SK-N-SH (cell line): Measurements from ENCODE around the gene NTRK3. TPM values are rescaled to one million over a fixed set of nuclear protein-coding genes. Genes with fewer than 3 reads are reported as not detected.

ENCODE experiments used
- CTCF ChIA-PET: fragments of 300-600, 350-600 bp; formaldehyde crosslinking; extraction: SDS; loops from one replicate; lab custom pipeline; 2021; lab: Yijun Ruan, JAX
- POLR2A ChIA-PET: fragments of 350-600 bp; sonication (Branson Sonifier 250); formaldehyde crosslinking; extraction: SDS; loops from one replicate; lab custom pipeline; 2020; ENCODE audit warnings: antibody characterized with exemption, inconsistent platforms; lab: Yijun Ruan, JAX
- DNase-seq: peaks from one replicate; pipeline ENCODE4 v3.0.0; 2012
- H2AFZ ChIP-seq: fragments of 200-600 bp; sonication (generic); 2 replicates; pipeline ENCODE4 v1.8.1; 2016; ENCODE audit warnings: antibody characterized with exemption, mild to moderate bottlenecking, low read depth
- H3F3A ChIP-seq: fragments of 200-600 bp; sonication (generic); replicated peaks from 2 replicates; pipeline ENCODE3; 2016; ENCODE audit warnings: antibody characterized with exemption, mild to moderate bottlenecking; ENCODE audit not compliant: insufficient read depth
- H3K27ac ChIP-seq, 2 experiments: fragments of 200-500 bp in 1 of 2; fragments of 200-600 bp in 1 of 2; sonication (Bioruptor generic) in 1 of 2; sonication (generic), shearing (Covaris generic) in 1 of 2; 2 replicates each; pipeline versions ENCODE4 v1.5.1 to v1.6.1; 2014 to 2016; ENCODE audit warnings: low read depth in 2 of 2, inconsistent platforms in 1 of 2, low read length in 1 of 2, mild to moderate bottlenecking in 1 of 2, mixed read lengths in 1 of 2
- H3K27me3 ChIP-seq: fragments of 200-600 bp; sonication (generic), shearing (Covaris generic); 2 replicates; pipeline ENCODE4 v1.6.1; 2016; ENCODE audit warnings: mixed run types; ENCODE audit not compliant: insufficient read depth
- H3K36me3 ChIP-seq, 2 experiments: fragments of 200-500 bp in 1 of 2; fragments of 200-600 bp in 1 of 2; sonication (Bioruptor generic) in 1 of 2; sonication (generic) in 1 of 2; replicated peaks in 1 of 2; 2 replicates each; pipeline versions ENCODE3 to v1.5.1; 2014 to 2016; ENCODE audit warnings: low read length in 1 of 2, mild to moderate bottlenecking in 1 of 2; ENCODE audit not compliant: insufficient read depth in 2 of 2, control insufficient read depth in 1 of 2
- H3K4me1 ChIP-seq, 2 experiments: fragments of 200-500 bp in 1 of 2; fragments of 200-600 bp in 1 of 2; sonication (Bioruptor generic) in 1 of 2; sonication (generic), shearing (Covaris generic) in 1 of 2; 2 replicates each; pipeline versions ENCODE4 v1.5.1 to v1.6.1; 2014 to 2016; ENCODE audit warnings: low read depth in 1 of 2, low read length in 1 of 2, mixed run types in 1 of 2; ENCODE audit not compliant: insufficient read depth in 2 of 2, control insufficient read depth in 1 of 2
- H3K4me2 ChIP-seq: fragments of 200-600 bp; sonication (generic), shearing (Covaris generic); 2 replicates; pipeline ENCODE4 v1.6.1; 2017; ENCODE audit warnings: mixed run types
- H3K4me3 ChIP-seq, 2 experiments: fragments of 200-500 bp in 1 of 2; fragments of 200-600 bp in 1 of 2; sonication (Bioruptor generic) in 1 of 2; sonication (generic), shearing (Covaris generic) in 1 of 2; 2 replicates each; pipeline versions ENCODE4 v1.5.1 to v1.8.1; 2014 to 2016; ENCODE audit warnings: low read depth in 2 of 2, inconsistent platforms in 1 of 2, low read length in 1 of 2, mild to moderate bottlenecking in 1 of 2, mixed read lengths in 1 of 2, moderate library complexity in 1 of 2
- H3K79me2 ChIP-seq: fragments of 200-600 bp; sonication (generic); 2 replicates; pipeline ENCODE4 v1.8.1; 2017; ENCODE audit warnings: mild to moderate bottlenecking; ENCODE audit not compliant: insufficient read depth
- H3K9ac ChIP-seq: fragments of 200-600 bp; sonication (generic); 2 replicates; pipeline ENCODE4 v1.6.1; 2017; ENCODE audit warnings: mixed run types
- H3K9me2 ChIP-seq: fragments of 200-600 bp; sonication (generic); 2 replicates; pipeline ENCODE4 v1.6.1; 2017; ENCODE audit warnings: mixed run types
- H3K9me3 ChIP-seq: fragments of 200-600 bp; sonication (generic); 2 replicates; pipeline ENCODE4 v1.6.1; 2017; ENCODE audit warnings: mixed run types, mild to moderate bottlenecking, moderate library complexity
- H4K20me1 ChIP-seq: fragments of 200-600 bp; sonication (generic); 2 replicates; pipeline ENCODE4 v1.6.1; 2017; ENCODE audit warnings: mild to moderate bottlenecking, mixed run types; ENCODE audit not compliant: insufficient read depth
- EZH2phosphoT487 ChIP-seq: fragments of 200-600 bp; sonication (generic); IDR thresholded peaks from 2 replicates; pipeline ENCODE4 v1.6.1; 2017; ENCODE audit warnings: low read depth, mixed run types, mild to moderate bottlenecking, antibody characterized with exemption, moderate library complexity, borderline replicate concordance
- FOXJ3 ChIP-seq: sonication (generic); formaldehyde crosslinking; IDR thresholded peaks from 2 replicates; pipeline ENCODE4 v1.5.1; 2020; ENCODE audit warnings: mild to moderate bottlenecking, missing genetic modification reagents
- GATA2 ChIP-seq: sonication (generic); formaldehyde crosslinking; IDR thresholded peaks from 2 replicates; pipeline ENCODE4 v1.5.0; 2020; ENCODE audit warnings: mild to moderate bottlenecking, missing genetic modification reagents
- MXI1 ChIP-seq: IDR thresholded peaks from 2 replicates; pipeline ENCODE4 v1.6.1; 2012; ENCODE audit warnings: mild to moderate bottlenecking, low read depth, low read length, improper control_type of control experiment
- NFIC ChIP-seq: IDR thresholded peaks from 2 replicates; pipeline ENCODE4 v1.4.0; 2012; ENCODE audit warnings: borderline replicate concordance
- RFX5 ChIP-seq: IDR thresholded peaks from 2 replicates; pipeline ENCODE4 v1.6.1; 2012; ENCODE audit warnings: mild to moderate bottlenecking, improper control_type of control experiment, low read length
- SIN3A ChIP-seq: IDR thresholded peaks from 2 replicates; pipeline ENCODE4 v1.6.1; 2012; ENCODE audit warnings: low read depth, mild to moderate bottlenecking, low read length, moderate library complexity, borderline replicate concordance
- SMC3 ChIP-seq: IDR thresholded peaks from 2 replicates; pipeline ENCODE4 v1.6.1; 2012; ENCODE audit warnings: low read depth, low read length, improper control_type of control experiment
- TCF12 ChIP-seq: IDR thresholded peaks from 2 replicates; pipeline ENCODE4 v1.4.0; 2012
- TEAD4 ChIP-seq: IDR thresholded peaks from 2 replicates; pipeline ENCODE4 v1.4.0; 2012; ENCODE audit warnings: mild to moderate bottlenecking, borderline replicate concordance; ENCODE audit not compliant: insufficient read depth
- WGBS: methylation state at CpG from one replicate; pipeline ENCODE4 v1.1.6; 2017; ENCODE audit warnings: low lambda C conversion rate; 5-methylcytosine and 5-hydroxymethylcytosine counted together
- polyA plus RNA-seq, 3 experiments: library from polyadenylated mRNA; depleted of rRNA; stranded (reverse); fragments of >200 nt; gene quantifications; 2 replicates each; pipeline ENCODE4 v1.2.3, GENCODE V29; 2012
- TF ChIP-seq, protein P1 (sequence below): IDR thresholded peaks from 2 replicates; pipeline ENCODE4 v1.6.1; 2012; ENCODE audit warnings: mild to moderate bottlenecking, low read depth, low read length, moderate library complexity
- TF ChIP-seq, protein P2 (sequence below): fragments of 200-600 bp; sonication (generic); IDR thresholded peaks from 2 replicates; pipeline ENCODE4 v1.6.1; 2017; ENCODE audit warnings: antibody characterized with exemption, mild to moderate bottlenecking, moderate library complexity
- TF ChIP-seq, protein P3 (sequence below): fragments of 150-350 bp; IDR thresholded peaks from 2 replicates; pipeline ENCODE4 v1.6.1; 2017; ENCODE audit warnings: antibody characterized with exemption, low read length, low read depth, borderline replicate concordance
- TF ChIP-seq, protein P4 (sequence below): IDR thresholded peaks from 2 replicates; pipeline ENCODE4 v1.4.0; 2012; ENCODE audit warnings: low read depth
- TF ChIP-seq, protein P5 (sequence below): fragments of 150-350 bp; IDR thresholded peaks from 2 replicates; pipeline ENCODE4 v1.6.1; 2016; ENCODE audit warnings: mild to moderate bottlenecking, low read depth, low read length
- TF ChIP-seq, protein P6 (sequence below): IDR thresholded peaks from 2 replicates; pipeline ENCODE4; 2012
- TF ChIP-seq, protein P7 (sequence below): IDR thresholded peaks from 2 replicates; pipeline ENCODE4 v1.4.0; 2012; ENCODE audit warnings: low read depth, borderline replicate concordance

Gene NTRK3
- polyA plus RNA-seq, 1 of the 3 experiments (the other 2 are of a cell fraction): 2.6 TPM

DNA sequence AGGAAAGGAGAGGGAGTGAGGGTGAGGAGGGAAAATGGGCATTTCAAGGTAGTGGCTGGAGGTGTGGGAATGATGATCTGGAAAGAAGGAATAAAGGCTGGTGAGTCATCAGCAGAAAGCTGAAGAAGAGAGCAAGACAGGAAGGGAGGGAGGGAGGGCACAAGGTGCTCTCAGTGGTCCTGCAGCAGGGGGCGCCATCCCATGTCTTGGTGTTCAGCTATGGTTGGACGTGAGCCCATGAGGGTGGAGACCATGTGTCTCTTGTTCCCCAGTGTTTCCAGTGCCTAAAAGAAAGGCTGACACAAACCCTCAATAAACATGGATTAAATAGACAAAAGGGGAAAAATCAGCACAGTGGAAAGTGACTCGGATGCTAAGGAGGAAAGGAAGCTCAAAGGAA, 228.5 kb downstream of the NTRK3 start:
- no peaks in the 10 kb centered on the region for H3K79me2 ChIP-seq
- peaks cover 0 to 2% of the 10 kb centered on the region in 2 experiments; a peak in 1 of 4 replicates for H3K4me1 ChIP-seq
- no peak overlapping the region for H2AFZ ChIP-seq
- H4K20me1 ChIP-seq: no peaks in the 10 kb centered on the region
- no peak overlapping the region for H3K9ac ChIP-seq
- no peaks in the 10 kb centered on the region for H3K9me2 ChIP-seq
- no peaks in the 10 kb centered on the region for H3K36me3 ChIP-seq
- no peak for DNase-seq
- no peaks in the 10 kb centered on the region for H3F3A ChIP-seq
- TF ChIP-seq, protein P1, sequence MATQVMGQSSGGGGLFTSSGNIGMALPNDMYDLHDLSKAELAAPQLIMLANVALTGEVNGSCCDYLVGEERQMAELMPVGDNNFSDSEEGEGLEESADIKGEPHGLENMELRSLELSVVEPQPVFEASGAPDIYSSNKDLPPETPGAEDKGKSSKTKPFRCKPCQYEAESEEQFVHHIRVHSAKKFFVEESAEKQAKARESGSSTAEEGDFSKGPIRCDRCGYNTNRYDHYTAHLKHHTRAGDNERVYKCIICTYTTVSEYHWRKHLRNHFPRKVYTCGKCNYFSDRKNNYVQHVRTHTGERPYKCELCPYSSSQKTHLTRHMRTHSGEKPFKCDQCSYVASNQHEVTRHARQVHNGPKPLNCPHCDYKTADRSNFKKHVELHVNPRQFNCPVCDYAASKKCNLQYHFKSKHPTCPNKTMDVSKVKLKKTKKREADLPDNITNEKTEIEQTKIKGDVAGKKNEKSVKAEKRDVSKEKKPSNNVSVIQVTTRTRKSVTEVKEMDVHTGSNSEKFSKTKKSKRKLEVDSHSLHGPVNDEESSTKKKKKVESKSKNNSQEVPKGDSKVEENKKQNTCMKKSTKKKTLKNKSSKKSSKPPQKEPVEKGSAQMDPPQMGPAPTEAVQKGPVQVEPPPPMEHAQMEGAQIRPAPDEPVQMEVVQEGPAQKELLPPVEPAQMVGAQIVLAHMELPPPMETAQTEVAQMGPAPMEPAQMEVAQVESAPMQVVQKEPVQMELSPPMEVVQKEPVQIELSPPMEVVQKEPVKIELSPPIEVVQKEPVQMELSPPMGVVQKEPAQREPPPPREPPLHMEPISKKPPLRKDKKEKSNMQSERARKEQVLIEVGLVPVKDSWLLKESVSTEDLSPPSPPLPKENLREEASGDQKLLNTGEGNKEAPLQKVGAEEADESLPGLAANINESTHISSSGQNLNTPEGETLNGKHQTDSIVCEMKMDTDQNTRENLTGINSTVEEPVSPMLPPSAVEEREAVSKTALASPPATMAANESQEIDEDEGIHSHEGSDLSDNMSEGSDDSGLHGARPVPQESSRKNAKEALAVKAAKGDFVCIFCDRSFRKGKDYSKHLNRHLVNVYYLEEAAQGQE: no peak
- TF ChIP-seq NFIC (no peak), TCF12 (no peak), EZH2phosphoT487 (no peak), GATA2 (CRISPR knock-in tag) (no peak), RFX5 (no peak), SIN3A (no peak), FOXJ3 (CRISPR knock-in tag) (no peak), MXI1 (no peak), SMC3 (no peak), TEAD4 (no peak)
- TF ChIP-seq, protein P2, sequence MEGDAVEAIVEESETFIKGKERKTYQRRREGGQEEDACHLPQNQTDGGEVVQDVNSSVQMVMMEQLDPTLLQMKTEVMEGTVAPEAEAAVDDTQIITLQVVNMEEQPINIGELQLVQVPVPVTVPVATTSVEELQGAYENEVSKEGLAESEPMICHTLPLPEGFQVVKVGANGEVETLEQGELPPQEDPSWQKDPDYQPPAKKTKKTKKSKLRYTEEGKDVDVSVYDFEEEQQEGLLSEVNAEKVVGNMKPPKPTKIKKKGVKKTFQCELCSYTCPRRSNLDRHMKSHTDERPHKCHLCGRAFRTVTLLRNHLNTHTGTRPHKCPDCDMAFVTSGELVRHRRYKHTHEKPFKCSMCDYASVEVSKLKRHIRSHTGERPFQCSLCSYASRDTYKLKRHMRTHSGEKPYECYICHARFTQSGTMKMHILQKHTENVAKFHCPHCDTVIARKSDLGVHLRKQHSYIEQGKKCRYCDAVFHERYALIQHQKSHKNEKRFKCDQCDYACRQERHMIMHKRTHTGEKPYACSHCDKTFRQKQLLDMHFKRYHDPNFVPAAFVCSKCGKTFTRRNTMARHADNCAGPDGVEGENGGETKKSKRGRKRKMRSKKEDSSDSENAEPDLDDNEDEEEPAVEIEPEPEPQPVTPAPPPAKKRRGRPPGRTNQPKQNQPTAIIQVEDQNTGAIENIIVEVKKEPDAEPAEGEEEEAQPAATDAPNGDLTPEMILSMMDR: no peak
- TF ChIP-seq, protein P3, sequence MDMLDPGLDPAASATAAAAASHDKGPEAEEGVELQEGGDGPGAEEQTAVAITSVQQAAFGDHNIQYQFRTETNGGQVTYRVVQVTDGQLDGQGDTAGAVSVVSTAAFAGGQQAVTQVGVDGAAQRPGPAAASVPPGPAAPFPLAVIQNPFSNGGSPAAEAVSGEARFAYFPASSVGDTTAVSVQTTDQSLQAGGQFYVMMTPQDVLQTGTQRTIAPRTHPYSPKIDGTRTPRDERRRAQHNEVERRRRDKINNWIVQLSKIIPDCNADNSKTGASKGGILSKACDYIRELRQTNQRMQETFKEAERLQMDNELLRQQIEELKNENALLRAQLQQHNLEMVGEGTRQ: no peak
- TF ChIP-seq, protein P4, sequence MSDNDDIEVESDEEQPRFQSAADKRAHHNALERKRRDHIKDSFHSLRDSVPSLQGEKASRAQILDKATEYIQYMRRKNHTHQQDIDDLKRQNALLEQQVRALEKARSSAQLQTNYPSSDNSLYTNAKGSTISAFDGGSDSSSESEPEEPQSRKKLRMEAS: no peak
- TF ChIP-seq, protein P5, sequence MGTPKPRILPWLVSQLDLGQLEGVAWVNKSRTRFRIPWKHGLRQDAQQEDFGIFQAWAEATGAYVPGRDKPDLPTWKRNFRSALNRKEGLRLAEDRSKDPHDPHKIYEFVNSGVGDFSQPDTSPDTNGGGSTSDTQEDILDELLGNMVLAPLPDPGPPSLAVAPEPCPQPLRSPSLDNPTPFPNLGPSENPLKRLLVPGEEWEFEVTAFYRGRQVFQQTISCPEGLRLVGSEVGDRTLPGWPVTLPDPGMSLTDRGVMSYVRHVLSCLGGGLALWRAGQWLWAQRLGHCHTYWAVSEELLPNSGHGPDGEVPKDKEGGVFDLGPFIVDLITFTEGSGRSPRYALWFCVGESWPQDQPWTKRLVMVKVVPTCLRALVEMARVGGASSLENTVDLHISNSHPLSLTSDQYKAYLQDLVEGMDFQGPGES: no peak
- TF ChIP-seq, protein P6, sequence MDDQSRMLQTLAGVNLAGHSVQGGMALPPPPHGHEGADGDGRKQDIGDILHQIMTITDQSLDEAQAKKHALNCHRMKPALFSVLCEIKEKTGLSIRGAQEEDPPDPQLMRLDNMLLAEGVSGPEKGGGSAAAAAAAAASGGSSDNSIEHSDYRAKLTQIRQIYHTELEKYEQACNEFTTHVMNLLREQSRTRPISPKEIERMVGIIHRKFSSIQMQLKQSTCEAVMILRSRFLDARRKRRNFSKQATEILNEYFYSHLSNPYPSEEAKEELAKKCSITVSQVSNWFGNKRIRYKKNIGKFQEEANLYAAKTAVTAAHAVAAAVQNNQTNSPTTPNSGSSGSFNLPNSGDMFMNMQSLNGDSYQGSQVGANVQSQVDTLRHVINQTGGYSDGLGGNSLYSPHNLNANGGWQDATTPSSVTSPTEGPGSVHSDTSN: no peak
- TF ChIP-seq, protein P7, sequence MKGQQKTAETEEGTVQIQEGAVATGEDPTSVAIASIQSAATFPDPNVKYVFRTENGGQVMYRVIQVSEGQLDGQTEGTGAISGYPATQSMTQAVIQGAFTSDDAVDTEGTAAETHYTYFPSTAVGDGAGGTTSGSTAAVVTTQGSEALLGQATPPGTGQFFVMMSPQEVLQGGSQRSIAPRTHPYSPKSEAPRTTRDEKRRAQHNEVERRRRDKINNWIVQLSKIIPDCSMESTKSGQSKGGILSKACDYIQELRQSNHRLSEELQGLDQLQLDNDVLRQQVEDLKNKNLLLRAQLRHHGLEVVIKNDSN: no peak
- TF ChIP-seq, all 33 proteins: peak for 0
- no peaks in the 10 kb centered on the region for H3K9me3 ChIP-seq
- ChIA-PET POLR2A (interaction anchor here (0.6 kb wide), 1 partner anchor 31 kb away, joined by 3 read pairs; no protein-coding TSS in a partner anchor), CTCF (interaction anchor here (0.8 to 1.6 kb wide), 2 partner anchors 11 to 217 kb away, joined by 3 to 4 read pairs; no protein-coding TSS in a partner anchor)
- H3K4me2 ChIP-seq: no peak overlapping the region
- H3K27ac ChIP-seq: no peak overlapping the region
- H3K27me3 ChIP-seq: no peaks in the 10 kb centered on the region
- 43% methylated on average over 3 of the region's 3 CpGs for WGBS
- no peak overlapping the region for H3K4me3 ChIP-seq
